OCI-LY7 (cell line): ENCODE results near the gene IFITM2.

Experiments
- EZH2phosphoT487 ChIP-seq: fragments of 200-600 bp; sonication (generic); IDR thresholded peaks from 2 replicates; pipeline ENCODE4 v1.6.1; 2018; ENCODE audit warnings: low read depth, borderline replicate concordance, mild to moderate bottlenecking, mixed run types, antibody characterized with exemption, low read length, moderate library complexity, mixed read lengths
- TF ChIP-seq, protein P1 (sequence below): fragments of 200-600 bp; sonication (generic); conservative IDR thresholded peaks from 2 replicates; pipeline ENCODE4 v1.5.1; 2014; ENCODE audit warnings: mild to moderate bottlenecking, antibody characterized with exemption, low read length, moderate library complexity, mixed read lengths

DNA sequence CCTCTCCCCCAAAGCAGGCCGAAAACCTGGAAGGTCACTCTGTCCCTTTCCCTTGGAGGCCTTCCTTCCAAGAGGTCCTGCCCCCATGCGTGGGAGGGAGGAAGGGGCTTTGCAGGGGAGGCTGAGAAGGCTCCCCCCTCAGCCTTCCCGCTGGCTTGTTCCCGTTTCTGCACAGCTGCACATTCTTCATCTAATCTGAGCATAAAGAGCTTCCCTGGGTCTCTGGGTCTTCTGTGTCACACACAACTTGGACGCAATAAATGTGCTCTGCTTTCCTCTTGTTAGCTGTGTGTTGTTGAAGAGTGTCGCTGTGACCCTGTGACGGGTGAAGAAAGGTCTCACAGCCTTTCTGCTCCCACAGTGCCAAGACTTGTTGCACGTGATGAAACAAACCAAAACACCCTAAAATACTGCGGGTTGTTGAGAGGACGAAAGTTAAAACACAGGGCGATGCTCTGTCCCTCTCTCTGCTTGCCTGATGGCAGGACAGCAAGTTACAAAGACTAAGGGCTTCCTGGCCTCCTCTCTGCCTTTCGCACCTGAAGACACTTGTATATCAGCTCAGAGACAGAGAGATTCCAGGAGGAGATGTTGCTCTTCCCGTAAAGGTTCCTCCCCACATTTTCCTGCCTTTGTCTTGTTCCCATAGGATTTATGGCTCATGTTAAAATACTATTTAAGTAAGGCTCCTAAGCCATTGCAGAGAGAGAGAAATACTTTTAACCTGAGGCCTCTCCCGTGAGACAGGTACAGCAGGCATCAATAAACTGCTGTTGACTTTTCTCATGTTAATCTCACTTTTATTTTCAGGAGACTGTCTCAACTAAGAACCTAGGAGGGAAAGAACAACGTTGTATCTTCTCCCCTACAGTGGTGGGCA lies 28.4 kb downstream of the IFITM2 start:
- TF ChIP-seq, protein P1, sequence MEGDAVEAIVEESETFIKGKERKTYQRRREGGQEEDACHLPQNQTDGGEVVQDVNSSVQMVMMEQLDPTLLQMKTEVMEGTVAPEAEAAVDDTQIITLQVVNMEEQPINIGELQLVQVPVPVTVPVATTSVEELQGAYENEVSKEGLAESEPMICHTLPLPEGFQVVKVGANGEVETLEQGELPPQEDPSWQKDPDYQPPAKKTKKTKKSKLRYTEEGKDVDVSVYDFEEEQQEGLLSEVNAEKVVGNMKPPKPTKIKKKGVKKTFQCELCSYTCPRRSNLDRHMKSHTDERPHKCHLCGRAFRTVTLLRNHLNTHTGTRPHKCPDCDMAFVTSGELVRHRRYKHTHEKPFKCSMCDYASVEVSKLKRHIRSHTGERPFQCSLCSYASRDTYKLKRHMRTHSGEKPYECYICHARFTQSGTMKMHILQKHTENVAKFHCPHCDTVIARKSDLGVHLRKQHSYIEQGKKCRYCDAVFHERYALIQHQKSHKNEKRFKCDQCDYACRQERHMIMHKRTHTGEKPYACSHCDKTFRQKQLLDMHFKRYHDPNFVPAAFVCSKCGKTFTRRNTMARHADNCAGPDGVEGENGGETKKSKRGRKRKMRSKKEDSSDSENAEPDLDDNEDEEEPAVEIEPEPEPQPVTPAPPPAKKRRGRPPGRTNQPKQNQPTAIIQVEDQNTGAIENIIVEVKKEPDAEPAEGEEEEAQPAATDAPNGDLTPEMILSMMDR = no peak
- no peak for TF ChIP-seq EZH2phosphoT487
